Activated B cell treated with CpG ODN at 0.5 μM for 24 hours (primary cell): ENCODE measurements around the gene DYNLT2B. TPM values are rescaled to one million over a fixed set of nuclear protein-coding genes. Genes with fewer than 3 reads are reported as not detected.
A peak's percentile ranks its signal among the peaks of the same experiment; 100 is the strongest.
"Not testable (repeated sequence)": the region's sequence is repeated elsewhere in the genome, so short reads cannot be mapped to it uniquely, and the experiment has no call there.

ENCODE experiments used
- ATAC-seq: fragments of 200-7000 bp; cut with Tn5 transposase; one replicate; pipeline ENCODE4 v1.10.0; 2021; ENCODE audit warnings: low read depth, mild to moderate bottlenecking, moderate library complexity
- CTCF ChIA-PET: fragments of 350-600 bp; sonication (Branson Sonifier 250); formaldehyde crosslinking; loops from one replicate; lab custom pipeline; 2021; ENCODE audit warnings: antibody characterized with exemption; lab: Charles Lee
- POLR2A ChIA-PET: fragments of 350-600 bp; sonication (Branson Sonifier 250); formaldehyde crosslinking; loops from one replicate; lab custom pipeline; 2021; ENCODE audit warnings: antibody characterized with exemption; lab: Charles Lee
- DNase-seq: peaks from one replicate; pipeline ENCODE4 v3.0.0; 2022
- H3K27ac Mint-ChIP-seq: one replicate; pipeline ENCODE4 v1.8.0; 2020; ENCODE audit warnings: mixed read lengths
- H3K27me3 Mint-ChIP-seq: one replicate; pipeline ENCODE4 v1.8.0; 2021; ENCODE audit warnings: mixed read lengths
- H3K36me3 Mint-ChIP-seq: one replicate; pipeline ENCODE4 v1.8.0; 2021; ENCODE audit warnings: low read depth, mixed read lengths
- H3K4me1 Mint-ChIP-seq: one replicate; pipeline ENCODE4 v1.8.0; 2021; ENCODE audit warnings: mixed read lengths
- H3K4me3 Mint-ChIP-seq: one replicate; pipeline ENCODE4 v1.8.0; 2020; ENCODE audit warnings: mild to moderate bottlenecking, mixed read lengths
- H3K9me3 Mint-ChIP-seq: one replicate; pipeline ENCODE4 v1.8.0; 2020; ENCODE audit warnings: mixed read lengths
- CTCF ChIP-seq: fragments of 200-600 bp; IDR thresholded peaks from one replicate; pipeline ENCODE4 v1.8.0; 2022; ENCODE audit warnings: antibody characterized with exemption, mild to moderate bottlenecking
- intact Hi-C: fragments of 100-400 bp; cut with micrococcal nuclease; formaldehyde crosslinking; loops from one replicate; pipeline ENCODE4 v1.15.1; 2024
- total RNA-seq: library from RNA; stranded (reverse); gene quantifications from 2 replicates; pipeline ENCODE4 v1.2.3, GENCODE V29; 2022

DYNLT2B gene
- total RNA-seq: 5.1 and 5.2 TPM in 2 replicates

GRCh38 chr3:196317687-196318467 lies at the start of gene DYNLT2B:
Gene DYNLT2B, minus strand, starts transcription at chr3:196318240. Its CDS starts 88 bp downstream, at chr3:196318152.
- peak within 1 kb of the TSS; percentile 94 for H3K4me3 Mint-ChIP-seq
- CTCF ChIA-PET: interaction anchor here (1.0 kb wide), 1 partner anchor 64 kb away, joined by 3 read pairs; no protein-coding TSS in a partner anchor
- DNase-seq: peak; percentile 87
- no peaks in the 10 kb centered on the region for H3K27me3 Mint-ChIP-seq
- peak; percentile 91 for ATAC-seq
- POLR2A ChIA-PET: interaction anchor here (0.6 to 2.1 kb wide), 22 partner anchors 10 to 1416 kb away, joined by 3 to 16 read pairs (median 4); partner anchors contain the start of gene UBXN7
- peaks cover 2% of the 10 kb centered on the region for H3K4me1 Mint-ChIP-seq
- no peak for TF ChIP-seq CTCF
- H3K27ac Mint-ChIP-seq: peak within 1 kb of the TSS; percentile 97
- intact Hi-C loops: loop anchor here (1.0 to 2.0 kb wide), 4 partner anchors 26 to 185 kb away; partner anchors contain the start of genes PCYT1A, RNF168 and UBXN7
- no peaks in the 10 kb centered on the region for H3K9me3 Mint-ChIP-seq
- H3K36me3 Mint-ChIP-seq: peaks cover 6% of the 10 kb centered on the region

- ATAC-seq (no peak), DNase-seq (no peak)
- Mint-ChIP-seq H3K36me3 (peaks cover 68% of the 10 kb centered on the region), H3K4me3 (no peak overlapping the region), H3K4me1 (no peaks in the 10 kb centered on the region), H3K27ac (no peak overlapping the region), H3K9me3 (no peaks in the 10 kb centered on the region), H3K27me3 (no peaks in the 10 kb centered on the region)
- no peak for TF ChIP-seq CTCF
- CTCF ChIA-PET: no interaction called here
- POLR2A ChIA-PET: no interaction called here
- intact Hi-C loops: no loop called here
Observed at GRCh38 chr3:196365736-196366135, 47.7 kb upstream of the DYNLT2B start.

- no peak for ATAC-seq
- Mint-ChIP-seq H3K27ac (no peak overlapping the region), H3K36me3 (peaks cover 85% of the 10 kb centered on the region), H3K4me1 (no peaks in the 10 kb centered on the region), H3K27me3 (no peaks in the 10 kb centered on the region), H3K4me3 (no peak overlapping the region), H3K9me3 (no peaks in the 10 kb centered on the region)
- ChIA-PET POLR2A (no interaction called here), CTCF (no interaction called here)
- TF ChIP-seq CTCF: no peak
- DNase-seq: no peak
- intact Hi-C loops: no loop called here
Observed at GRCh38 chr3:196360586-196360985, 42.5 kb upstream of the DYNLT2B start.

- CTCF ChIA-PET, H3K27me3 Mint-ChIP-seq, H3K9me3 Mint-ChIP-seq, H3K27ac Mint-ChIP-seq, H3K4me3 Mint-ChIP-seq, DNase-seq, ATAC-seq, POLR2A ChIA-PET, intact Hi-C loops, H3K4me1 Mint-ChIP-seq: not testable (repeated sequence)
- H3K36me3 Mint-ChIP-seq: peaks cover 90% of the 10 kb centered on the region
Observed at GRCh38 chr3:196358540-196358939, 40.5 kb upstream of the DYNLT2B start.

- H3K4me1 Mint-ChIP-seq: no peaks in the 10 kb centered on the region
- ATAC-seq (no peak), DNase-seq (no peak)
- no peaks in the 10 kb centered on the region for H3K27me3 Mint-ChIP-seq
- no peaks in the 10 kb centered on the region for H3K9me3 Mint-ChIP-seq
- no peak overlapping the region for H3K4me3 Mint-ChIP-seq
- ChIA-PET CTCF (no interaction called here), POLR2A (no interaction called here)
- intact Hi-C loops: no loop called here
- peaks cover 89% of the 10 kb centered on the region for H3K36me3 Mint-ChIP-seq
- TF ChIP-seq CTCF: no peak
- H3K27ac Mint-ChIP-seq: no peak overlapping the region
Observed at GRCh38 chr3:196357905-196358304, 39.9 kb upstream of the DYNLT2B start.
